ENCODE measurements around the gene ABCA2. TPM values are rescaled to one million over a fixed set of nuclear protein-coding genes. Genes with fewer than 3 reads are reported as not detected.
A peak's percentile ranks its signal among the peaks of the same experiment; 100 is the strongest.
"Not testable (repeated sequence)": the region's sequence is repeated elsewhere in the genome, so short reads cannot be mapped to it uniquely, and the experiment has no call there.

The ABCA2 gene
- polyA plus RNA-seq, 1 experiment = 16.0 TPM

DNA sequence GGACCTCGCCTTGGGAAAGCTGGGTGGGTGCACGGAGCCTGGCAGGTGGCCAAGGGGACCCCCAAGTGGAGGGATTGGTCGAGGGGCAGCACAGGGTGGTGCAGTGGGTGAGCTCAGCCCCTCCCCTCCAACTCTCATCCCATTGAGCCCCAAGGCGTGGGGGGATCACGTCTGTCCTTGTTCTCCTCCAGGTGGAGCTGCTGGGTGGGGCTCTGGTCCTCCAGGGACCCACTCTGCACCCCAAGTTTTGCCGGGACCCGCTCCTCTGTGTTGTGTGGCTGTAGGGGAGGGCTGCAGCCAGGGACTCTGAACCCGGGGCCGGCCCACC lies 7.4 kb upstream of the ABCA2 start:
- no peak for DNase-seq (ENCODE audit: low read depth)
- Histone ChIP-seq H3K36me3 (ENCODE audit: control insufficient read depth, insufficient read depth, low read length) (peaks cover 16% of the 10 kb centered on the region), H3K27me3 (ENCODE audit: control insufficient read depth, insufficient read depth, low read length) (no peaks in the 10 kb centered on the region), H3K4me3 (ENCODE audit: low read depth, low read length) (no peak overlapping the region)
- POLR2A ChIA-PET = no interaction called here
- CTCF ChIA-PET = interaction anchor here (0.7 to 8.2 kb wide), 42 partner anchors 9 to 548 kb away, joined by 3 to 118 read pairs (median 6); partner anchors contain the start of genes ABCA2, AJM1, C8G and CLIC3
- TF ChIP-seq, protein P1, sequence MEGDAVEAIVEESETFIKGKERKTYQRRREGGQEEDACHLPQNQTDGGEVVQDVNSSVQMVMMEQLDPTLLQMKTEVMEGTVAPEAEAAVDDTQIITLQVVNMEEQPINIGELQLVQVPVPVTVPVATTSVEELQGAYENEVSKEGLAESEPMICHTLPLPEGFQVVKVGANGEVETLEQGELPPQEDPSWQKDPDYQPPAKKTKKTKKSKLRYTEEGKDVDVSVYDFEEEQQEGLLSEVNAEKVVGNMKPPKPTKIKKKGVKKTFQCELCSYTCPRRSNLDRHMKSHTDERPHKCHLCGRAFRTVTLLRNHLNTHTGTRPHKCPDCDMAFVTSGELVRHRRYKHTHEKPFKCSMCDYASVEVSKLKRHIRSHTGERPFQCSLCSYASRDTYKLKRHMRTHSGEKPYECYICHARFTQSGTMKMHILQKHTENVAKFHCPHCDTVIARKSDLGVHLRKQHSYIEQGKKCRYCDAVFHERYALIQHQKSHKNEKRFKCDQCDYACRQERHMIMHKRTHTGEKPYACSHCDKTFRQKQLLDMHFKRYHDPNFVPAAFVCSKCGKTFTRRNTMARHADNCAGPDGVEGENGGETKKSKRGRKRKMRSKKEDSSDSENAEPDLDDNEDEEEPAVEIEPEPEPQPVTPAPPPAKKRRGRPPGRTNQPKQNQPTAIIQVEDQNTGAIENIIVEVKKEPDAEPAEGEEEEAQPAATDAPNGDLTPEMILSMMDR (IDR thresholded peaks at IDR 0.05; ENCODE audit: insufficient read depth, low read depth, low read length) = no peak

DNA sequence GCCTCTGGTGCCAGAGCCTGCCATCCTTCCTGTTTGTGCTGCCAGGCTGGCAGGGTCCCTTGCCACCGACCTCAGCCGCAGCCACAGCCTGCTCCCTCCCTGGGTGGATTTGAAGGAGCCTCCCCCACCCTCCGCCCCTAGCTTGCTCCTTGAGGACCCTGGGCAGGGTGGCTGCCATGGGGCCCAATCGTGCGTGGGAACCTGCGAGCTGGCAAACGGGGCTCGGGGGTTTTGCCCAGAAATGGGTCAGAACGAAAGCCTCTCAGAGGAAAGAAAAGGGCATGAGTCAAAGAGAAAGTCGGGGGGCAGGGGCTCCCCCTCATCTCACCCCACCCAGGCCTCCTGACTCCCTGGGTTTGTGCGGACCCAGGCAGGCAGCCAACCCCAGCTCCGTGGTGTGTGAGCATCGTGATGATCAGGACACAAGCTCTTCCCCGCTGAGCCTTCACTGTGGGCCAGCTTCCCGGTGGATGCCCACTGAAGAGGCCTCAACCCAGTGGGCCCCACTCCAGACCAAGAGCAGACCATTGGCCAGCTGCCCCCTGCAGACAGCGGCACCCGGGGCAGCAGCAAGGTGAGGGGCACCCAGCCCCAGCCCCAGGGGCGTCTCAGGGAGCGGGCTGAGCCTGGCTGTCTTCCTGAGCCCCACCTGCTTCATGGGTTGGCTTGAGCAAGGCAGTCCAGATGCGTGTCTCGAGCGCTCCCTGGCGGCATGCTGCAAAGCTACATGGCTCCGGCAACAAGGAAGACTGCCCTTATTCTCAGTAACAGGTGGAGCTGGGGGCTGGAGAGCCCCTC lies 6.9 kb upstream of the ABCA2 start:
- no peaks in the 10 kb centered on the region for H3K27me3 ChIP-seq (ENCODE audit: control insufficient read depth, insufficient read depth, low read length)
- ChIA-PET CTCF (interaction anchor here (0.6 to 8.2 kb wide), 52 partner anchors 9 to 547 kb away, joined by 3 to 118 read pairs (median 4); partner anchors contain the start of genes ABCA2, AJM1, C8G and CLIC3), POLR2A (no interaction called here)
- H3K4me3 ChIP-seq (ENCODE audit: low read depth, low read length) = no peak overlapping the region
- no peak for DNase-seq (ENCODE audit: low read depth)
- TF ChIP-seq, protein P1 (IDR thresholded peaks at IDR 0.05; ENCODE audit: insufficient read depth, low read depth, low read length) = peak; percentile 95
- H3K36me3 ChIP-seq (ENCODE audit: control insufficient read depth, insufficient read depth, low read length) = peaks cover 13% of the 10 kb centered on the region

DNA sequence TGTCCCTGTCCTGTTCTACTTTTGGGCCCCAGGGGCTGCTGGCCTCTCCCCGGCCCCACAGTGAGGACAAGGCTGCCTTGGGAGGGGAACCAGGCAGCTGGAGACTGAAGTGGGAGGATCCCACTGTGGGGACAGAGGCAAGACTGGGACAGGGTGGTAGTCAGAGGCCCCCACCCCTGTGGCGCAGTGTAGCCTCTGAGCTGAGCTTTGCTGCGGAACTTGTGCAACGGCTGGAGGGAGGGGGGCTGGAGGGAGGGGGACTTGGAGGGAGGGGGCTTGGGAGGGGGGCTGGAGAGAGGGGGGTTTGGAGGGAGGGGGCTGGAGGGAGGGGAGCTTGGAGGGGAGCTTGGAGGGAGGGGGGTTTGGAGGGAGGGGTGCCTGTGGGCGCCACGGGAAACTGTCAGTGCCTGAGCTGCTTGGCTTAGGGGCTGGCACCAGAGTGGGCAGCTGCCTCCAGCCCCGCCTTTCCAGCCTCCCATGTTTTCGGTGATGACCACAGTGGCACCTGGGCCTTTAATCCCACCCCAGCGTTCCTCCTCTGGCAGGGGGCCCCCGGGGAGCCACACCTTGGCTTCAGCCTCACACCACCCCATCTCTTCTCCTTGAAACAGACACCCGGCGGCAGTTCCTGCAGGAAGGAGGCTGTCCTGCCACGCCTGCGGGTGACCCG lies 6.1 kb upstream of the ABCA2 start:
- ChIA-PET POLR2A (no interaction called here), CTCF (interaction anchor here (0.6 to 8.2 kb wide), 35 partner anchors 10 to 547 kb away, joined by 3 to 118 read pairs (median 6); partner anchors contain the start of genes ABCA2, AJM1, C8G and CLIC3)
- TF ChIP-seq, protein P1 (IDR thresholded peaks at IDR 0.05; ENCODE audit: insufficient read depth, low read depth, low read length) = no peak
- no peaks in the 10 kb centered on the region for H3K27me3 ChIP-seq (ENCODE audit: control insufficient read depth, insufficient read depth, low read length)
- H3K36me3 ChIP-seq (ENCODE audit: control insufficient read depth, insufficient read depth, low read length) = peaks cover 8% of the 10 kb centered on the region
- no peak overlapping the region for H3K4me3 ChIP-seq (ENCODE audit: low read depth, low read length)
- DNase-seq (ENCODE audit: low read depth) = no peak

DNA sequence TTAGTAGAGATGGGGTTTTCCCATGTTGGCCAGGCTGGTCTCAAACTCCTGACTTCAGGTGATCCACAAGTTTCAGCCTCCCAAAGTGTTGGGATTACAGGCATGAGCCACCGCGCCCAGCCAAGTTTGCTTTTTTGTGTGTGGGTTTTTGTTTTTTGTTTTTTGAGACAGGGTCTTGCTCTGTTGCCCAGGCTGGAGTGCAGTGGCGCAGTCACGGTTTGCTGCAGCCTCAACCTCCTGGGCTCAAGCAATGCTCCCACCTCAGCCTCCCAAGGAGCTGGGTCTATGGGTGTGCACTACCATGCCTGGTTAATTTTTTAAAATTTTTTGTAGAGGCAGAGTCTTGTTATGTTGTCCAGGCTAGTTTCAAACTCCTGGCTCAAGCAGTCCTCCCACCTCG lies 5.4 kb upstream of the ABCA2 start:
- H3K27me3 ChIP-seq (ENCODE audit: control insufficient read depth, insufficient read depth, low read length); DNase-seq (ENCODE audit: low read depth); H3K4me3 ChIP-seq (ENCODE audit: low read depth, low read length); H3K36me3 ChIP-seq (ENCODE audit: control insufficient read depth, insufficient read depth, low read length); POLR2A ChIA-PET: not testable (repeated sequence)
- CTCF ChIA-PET = interaction anchor here (2.1 to 8.2 kb wide), 4 partner anchors 11 to 87 kb away, joined by 8 to 118 read pairs (median 20); partner anchors contain the start of gene C8G

DNA sequence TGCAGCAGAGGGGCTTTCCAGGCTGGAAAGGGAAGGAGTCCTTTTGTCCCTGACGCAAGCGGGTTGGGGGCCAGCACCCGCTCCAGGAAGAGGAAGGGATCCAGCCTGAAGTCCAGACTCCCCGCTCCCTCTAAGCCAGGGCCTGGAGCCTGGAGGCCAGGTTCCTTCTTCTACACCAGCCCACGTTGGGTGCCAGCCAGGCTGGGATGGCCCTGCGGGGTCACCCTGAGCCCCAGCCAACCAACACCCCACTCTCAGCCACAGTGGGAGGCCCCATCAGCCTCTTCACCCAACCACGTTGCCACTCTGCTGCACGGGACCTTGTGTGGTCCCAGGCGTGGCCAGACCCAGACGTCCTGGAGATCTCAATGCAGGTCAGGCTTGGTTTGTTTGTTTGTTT lies 4.8 kb upstream of the ABCA2 start:
- CTCF ChIA-PET = interaction anchor here (0.8 to 8.2 kb wide), 3 partner anchors 31 to 241 kb away, joined by 3 to 118 read pairs (median 4); partner anchors contain the start of gene C8G
- H3K27me3 ChIP-seq (ENCODE audit: control insufficient read depth, insufficient read depth, low read length) = no peaks in the 10 kb centered on the region

More for the DNA sequence above, 4.8 kb upstream of the ABCA2 start:
- DNase-seq (ENCODE audit: low read depth) = no peak
- TF ChIP-seq, protein P1 (IDR thresholded peaks at IDR 0.05; ENCODE audit: insufficient read depth, low read depth, low read length) = no peak
- Histone ChIP-seq H3K4me3 (ENCODE audit: low read depth, low read length) (no peak overlapping the region), H3K36me3 (ENCODE audit: control insufficient read depth, insufficient read depth, low read length) (peaks cover 2% of the 10 kb centered on the region)
- POLR2A ChIA-PET = no interaction called here
